Measurements from ENCODE around the gene GPR85.
"Not testable (repeated sequence)": the region's sequence is repeated elsewhere in the genome, so short reads cannot be mapped to it uniquely, and the experiment has no call there.

Gene GPR85, protein sequence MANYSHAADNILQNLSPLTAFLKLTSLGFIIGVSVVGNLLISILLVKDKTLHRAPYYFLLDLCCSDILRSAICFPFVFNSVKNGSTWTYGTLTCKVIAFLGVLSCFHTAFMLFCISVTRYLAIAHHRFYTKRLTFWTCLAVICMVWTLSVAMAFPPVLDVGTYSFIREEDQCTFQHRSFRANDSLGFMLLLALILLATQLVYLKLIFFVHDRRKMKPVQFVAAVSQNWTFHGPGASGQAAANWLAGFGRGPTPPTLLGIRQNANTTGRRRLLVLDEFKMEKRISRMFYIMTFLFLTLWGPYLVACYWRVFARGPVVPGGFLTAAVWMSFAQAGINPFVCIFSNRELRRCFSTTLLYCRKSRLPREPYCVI

DNA sequence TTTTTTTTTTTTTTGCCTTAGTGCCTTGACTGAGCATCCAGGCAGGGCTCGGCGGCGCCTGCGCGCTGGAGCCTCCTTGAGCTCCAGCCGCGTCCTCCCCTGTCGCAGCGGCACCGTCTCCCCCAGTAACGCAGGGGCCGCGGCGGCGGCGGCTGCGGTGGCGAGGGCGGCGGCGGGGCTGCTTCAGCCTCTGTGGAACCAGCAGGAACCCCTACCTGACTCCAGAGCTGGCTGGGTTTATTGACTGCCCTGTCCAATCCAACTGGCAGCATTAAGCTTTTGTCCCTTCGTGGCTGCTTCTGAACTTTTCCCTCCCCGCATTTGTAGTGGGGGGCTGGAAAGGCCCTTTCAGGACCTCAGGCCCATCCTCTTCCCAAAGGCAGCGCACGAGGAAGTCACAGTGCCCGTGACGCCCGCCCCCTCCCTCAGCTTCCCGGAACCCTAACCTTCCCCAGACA lies at the start of gene GPR85:
TSS of gene GPR85 (minus strand) at position 397 of the 458 bp plus-strand sequence. CDS start 2,106 bp downstream, outside the sequence.
- DNase-seq (ENCODE audit: low read depth in 4 of 4, low spot score in 1 of 4) = peak in 2 of 4 experiments; percentile 1 to 2

DNA sequence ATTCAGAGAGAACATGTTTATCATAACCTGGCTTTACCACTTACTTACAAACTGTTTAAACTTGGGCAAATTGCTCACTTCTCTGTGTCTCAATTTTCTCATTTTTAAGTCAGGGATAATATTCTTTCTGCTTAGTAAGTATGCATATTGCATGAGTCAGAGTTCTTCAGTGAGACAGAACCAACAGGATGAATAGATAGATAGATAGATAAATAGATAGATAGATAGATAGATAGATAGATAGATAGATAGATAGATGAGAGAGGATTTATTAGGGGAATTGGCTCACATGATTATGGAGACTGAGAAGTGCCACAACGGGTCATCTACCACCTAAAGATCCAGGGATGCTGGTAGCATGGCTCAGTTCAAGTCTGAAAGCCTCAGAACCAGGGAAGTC lies 47.4 kb upstream of the GPR85 start:
- no peak for DNase-seq (ENCODE audit: low read depth in 4 of 4, low spot score in 1 of 4)

DNA sequence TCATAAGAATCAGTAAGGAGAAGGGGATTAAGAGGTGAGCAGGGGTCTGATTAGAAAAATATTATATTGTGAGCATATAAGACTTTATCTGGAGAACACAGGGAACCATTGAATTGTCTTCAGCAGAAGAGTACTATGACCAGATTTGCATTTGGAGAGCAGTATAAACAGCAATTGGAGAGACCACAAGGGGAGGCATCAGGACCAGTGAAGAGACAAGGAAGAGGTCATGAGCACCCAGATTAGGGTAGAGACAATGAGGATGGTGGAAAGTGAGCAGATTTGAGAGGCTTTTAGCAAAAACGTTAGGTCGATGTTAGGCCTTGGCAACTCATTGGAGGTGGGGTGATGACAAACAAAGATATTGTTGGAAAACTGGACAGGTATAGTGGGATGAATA lies 44.7 kb upstream of the GPR85 start:
- DNase-seq (ENCODE audit: low read depth in 4 of 4, low spot score in 1 of 4) = no peak

GRCh38 chr7:113128031-113128430 lies 41.4 kb upstream of the GPR85 start:
- DNase-seq (ENCODE audit: low read depth in 4 of 4, low spot score in 1 of 4) = no peak

GRCh38 chr7:113125728-113126127 lies 39.1 kb upstream of the GPR85 start:
- no peak for DNase-seq (ENCODE audit: low read depth in 4 of 4, low spot score in 1 of 4)

DNA sequence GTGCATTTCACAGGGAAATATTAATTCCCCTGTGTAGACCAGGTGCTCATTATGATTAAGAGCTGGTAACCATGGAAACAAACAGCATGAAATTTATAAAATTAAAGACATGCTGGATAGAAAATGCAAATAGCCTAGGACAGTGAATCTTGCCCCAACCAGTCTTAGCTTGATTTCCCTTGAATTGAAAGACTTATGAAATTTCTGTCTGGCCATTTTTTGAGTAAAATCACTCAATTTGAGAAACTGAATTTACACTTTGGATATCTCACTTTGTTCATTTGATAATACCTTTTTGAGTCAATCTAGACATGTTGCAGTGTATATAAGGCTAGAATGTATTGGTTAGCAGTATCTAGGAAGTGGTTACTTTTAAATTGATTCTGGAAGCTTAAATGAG lies 36.1 kb upstream of the GPR85 start:
- DNase-seq (ENCODE audit: low read depth in 4 of 4, low spot score in 1 of 4) = no peak

DNA sequence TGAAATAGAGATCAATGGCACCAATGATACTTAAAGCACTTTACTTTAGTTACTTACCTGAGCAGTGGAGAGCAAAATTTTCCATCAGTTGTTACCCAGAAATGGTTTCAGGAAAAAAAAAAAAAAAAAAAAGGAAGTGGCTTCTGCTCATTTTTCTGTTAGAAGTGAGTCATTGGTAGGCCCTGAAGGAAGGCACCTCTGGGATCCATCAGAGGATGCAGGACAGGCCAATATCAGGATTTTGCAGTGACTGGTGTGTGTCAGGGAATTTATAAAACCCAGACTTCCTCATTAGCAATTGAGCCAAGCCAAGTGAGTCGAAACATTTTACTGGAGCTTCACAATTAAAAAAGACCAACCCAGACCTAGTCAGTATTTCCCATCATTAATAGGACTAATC lies 34.0 kb upstream of the GPR85 start:
- no peak for DNase-seq (ENCODE audit: low read depth in 4 of 4, low spot score in 1 of 4)

DNA sequence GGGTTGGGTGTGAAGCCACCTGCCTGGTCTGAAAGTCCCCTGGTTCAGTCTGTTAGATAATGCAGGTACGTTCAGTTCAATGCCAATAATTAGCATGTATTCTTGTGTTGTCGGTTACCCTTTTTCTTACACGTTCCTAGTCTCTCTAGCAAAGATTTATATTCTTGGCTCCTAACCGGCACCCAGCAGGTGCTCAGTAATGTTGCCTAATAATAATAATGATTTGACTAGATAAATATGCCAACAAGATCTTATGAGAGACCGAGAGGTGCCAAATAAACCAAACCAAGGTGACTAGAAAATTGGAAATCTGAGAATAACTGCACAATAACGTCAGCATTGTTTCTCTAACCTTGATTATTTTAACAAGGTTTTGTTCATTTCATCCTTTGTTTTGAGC lies 32.8 kb upstream of the GPR85 start:
- no peak for DNase-seq (ENCODE audit: low read depth in 4 of 4, low spot score in 1 of 4)

DNA sequence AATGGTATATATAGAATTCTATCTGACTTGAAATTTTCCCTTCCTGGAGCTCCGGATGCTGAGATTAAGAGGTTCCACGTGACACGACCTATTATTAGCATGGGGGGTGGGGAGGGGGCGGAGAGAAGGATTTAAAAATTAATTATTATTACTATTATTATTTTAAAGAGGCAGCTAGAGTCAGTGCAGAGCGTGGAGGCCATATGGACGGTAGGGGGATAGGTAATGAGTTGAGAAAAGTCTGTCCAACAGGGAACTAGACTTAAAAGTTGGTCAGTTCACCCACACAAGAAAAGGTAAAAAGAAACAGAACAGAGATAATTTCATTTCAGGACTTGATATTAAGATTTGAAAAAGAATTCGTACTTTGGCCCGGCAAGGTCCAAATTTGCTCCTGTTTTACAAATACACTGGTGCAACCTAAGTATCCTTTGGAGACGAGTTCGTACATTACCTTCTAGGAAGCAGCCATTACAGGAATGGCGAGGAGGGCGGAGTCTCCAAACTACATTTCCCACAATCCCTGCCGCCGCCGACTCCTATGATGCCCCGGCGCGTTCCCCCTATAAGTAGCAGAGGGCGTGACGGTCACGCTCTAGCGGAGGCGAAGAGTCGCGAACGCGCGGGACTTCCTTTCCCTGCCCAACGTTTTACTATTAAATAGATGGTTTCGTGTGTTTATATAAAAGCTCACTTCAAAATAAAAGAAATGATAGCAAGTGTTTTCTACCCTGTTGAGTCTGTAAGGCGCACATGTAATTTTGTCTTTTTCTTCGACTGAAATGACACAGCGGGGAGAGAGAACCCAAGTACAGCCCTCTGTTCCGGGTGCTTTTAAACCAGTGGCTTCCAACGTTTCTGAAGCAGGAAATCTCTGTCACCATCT lies 31.7 kb upstream of the GPR85 start, which contains the start of gene SMIM30:
TSS of gene SMIM30 (minus strand) at position 481 of the 886 bp plus-strand sequence. CDS start 976 bp downstream, outside the sequence.
- DNase-seq (ENCODE audit: low read depth in 4 of 4, low spot score in 1 of 4) = peak; percentile 74 to 82 (median 80)

DNA sequence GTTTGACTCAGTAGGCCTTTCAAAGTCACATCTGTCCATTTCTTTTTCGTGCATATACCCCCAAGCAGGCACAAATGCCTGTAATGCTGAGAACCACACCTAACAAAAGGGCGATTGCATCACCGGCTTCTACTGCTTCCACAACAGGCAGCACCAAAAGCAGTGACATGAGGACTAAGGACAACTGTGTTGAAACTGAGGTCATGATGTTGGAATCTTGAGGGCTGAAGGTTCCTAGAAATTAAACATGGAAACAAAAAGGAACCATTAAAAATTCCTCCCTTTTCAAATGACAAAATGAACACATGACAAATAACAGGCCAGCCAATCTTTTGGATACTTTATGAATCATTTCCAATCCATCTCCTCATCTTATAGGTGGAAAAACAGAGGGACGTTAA lies 30.7 kb upstream of the GPR85 start:
- not testable (repeated sequence) for DNase-seq (ENCODE audit: low read depth in 4 of 4, low spot score in 1 of 4)

GRCh38 chr7:113113912-113114311 lies 27.3 kb upstream of the GPR85 start:
- DNase-seq (ENCODE audit: low read depth in 4 of 4, low spot score in 1 of 4) = no peak

DNA sequence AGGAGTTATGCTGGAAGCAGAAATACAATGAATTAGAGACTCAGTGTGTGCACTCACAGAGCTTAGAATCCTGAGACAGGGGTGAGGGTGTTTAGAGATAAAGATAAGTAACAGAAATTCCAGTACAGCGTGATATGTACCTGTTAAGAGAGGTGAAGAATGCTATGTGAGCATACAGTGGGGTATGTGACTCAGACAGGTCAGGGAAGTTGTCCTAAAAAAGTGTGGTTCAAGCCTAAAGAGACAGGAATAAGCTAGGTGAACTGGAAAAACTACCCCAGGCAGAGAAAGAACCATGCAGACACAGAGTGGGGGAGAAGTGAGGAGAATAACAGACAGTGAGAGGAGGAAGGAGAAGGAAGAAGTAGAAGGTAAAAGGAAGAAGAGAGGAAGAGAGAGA lies 23.1 kb upstream of the GPR85 start:
- DNase-seq (ENCODE audit: low read depth in 4 of 4, low spot score in 1 of 4) = no peak

GRCh38 chr7:113100121-113100603 lies 13.5 kb upstream of the GPR85 start:
- DNase-seq (ENCODE audit: low read depth in 4 of 4, low spot score in 1 of 4) = no peak

GRCh38 chr7:113099284-113099919 lies 12.8 kb upstream of the GPR85 start:
- DNase-seq (ENCODE audit: low read depth in 4 of 4, low spot score in 1 of 4) = no peak

DNA sequence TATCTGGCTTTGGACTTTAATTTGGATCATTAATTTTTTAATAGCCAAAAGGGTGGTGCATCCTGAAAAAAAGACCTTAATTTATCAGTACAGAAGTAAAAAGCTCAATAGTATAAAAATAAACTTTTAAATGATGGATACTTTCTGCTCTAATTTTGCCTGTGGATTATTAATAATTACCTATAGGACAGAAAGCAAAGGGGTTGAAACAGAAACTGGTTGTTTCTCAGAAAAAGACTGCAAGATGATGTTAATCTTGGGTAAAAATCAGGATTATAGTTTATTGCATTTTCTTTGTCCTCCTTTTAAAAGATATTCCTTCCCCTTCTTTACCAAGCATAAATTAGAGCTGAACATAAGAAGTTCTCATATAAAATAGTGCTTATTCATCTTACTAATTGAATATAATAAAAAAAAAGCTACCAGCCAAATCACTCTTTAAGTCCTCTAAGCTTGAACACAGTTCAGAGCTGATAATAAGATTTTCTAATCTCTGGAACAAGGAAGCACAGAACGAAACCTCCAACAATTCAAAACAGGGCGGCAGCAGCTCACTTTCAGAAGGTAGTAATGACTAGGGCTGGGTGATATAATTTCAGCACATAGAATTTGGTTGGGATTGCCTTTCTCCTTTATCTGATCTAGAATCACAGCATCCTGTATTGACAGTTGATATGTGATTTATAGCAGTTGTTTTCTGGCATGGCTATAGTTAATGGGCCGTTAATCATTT lies 8.1 kb upstream of the GPR85 start:
- no peak for DNase-seq (ENCODE audit: low read depth in 4 of 4, low spot score in 1 of 4)

- DNase-seq (ENCODE audit: low read depth in 4 of 4, low spot score in 1 of 4) = no peak
Measured at GRCh38 chr7:113093561-113093960, 6.9 kb upstream of the GPR85 start.

DNA sequence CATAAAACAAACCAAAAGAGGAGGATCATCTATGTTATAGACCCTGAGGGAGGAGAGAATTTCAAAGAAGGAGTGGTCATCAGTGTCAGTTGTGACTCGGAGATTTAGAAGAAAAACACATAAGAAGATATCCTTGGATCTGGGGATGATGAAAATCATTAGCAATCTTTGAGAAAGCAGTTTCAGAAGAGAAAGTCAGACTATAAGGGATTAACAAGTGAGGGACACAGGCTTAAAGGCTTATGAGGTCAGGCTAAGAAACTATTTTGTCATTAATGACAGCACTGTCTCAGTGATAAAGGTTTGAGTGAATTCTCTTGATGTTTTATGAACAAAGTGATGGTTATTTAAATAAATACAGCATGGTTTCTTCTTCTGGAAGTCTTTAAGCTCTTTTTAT lies 6.1 kb upstream of the GPR85 start:
- no peak for DNase-seq (ENCODE audit: low read depth in 4 of 4, low spot score in 1 of 4)

- DNase-seq (ENCODE audit: low read depth in 4 of 4, low spot score in 1 of 4) = no peak
Measured at GRCh38 chr7:113087071-113087998, 708 bp upstream of the GPR85 start.

- no peak for DNase-seq (ENCODE audit: low read depth in 4 of 4, low spot score in 1 of 4)
Measured at GRCh38 chr7:113085781-113086390, 741 bp downstream of the GPR85 start.
